SKM-1 treated with dmso at 0.1 percent for 144 hours (cell line): ENCODE results near the gene PLK2.

ENCODE experiments used
- DNase-seq: peaks from one replicate; lab custom pipeline; 2025; ENCODE audit not compliant: unreplicated experiment; lab: John Stamatoyannopoulos, UW

The PLK2 gene

DNA sequence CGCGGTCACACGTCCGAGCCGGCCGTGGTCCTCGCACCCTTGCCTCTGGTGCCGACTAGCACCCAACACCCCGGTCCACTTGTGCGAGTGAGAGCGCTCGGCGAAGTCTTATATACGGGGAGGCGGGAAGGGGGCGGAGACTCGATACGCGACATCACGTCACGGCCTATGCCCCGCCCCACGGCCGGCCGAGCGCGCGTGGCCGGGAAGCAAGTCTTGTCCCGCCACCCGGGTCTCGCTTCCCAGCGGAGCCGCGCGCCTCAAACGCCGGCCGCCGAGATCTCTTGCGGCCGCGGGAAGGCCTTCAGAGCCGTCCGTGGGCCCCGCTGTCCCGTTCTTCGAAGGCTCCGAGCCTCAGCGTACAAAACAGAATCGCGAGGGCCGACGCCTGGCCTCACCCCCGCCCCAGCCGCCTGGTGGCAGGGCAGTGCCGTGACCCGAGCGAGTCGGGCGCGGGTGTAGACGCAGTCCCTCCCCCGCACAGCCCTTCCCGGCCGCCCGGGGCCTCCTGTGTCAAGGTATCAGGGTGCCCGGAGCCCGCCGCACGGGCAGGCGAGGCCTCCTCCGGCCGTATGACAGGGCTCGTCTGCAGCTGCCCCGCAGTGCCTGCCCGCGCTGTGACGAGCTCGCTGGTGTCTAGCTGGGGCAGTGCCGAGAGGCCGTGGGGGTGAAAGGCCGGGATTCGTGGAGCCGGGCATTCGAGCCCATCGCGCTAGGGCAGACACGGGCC is at the start of gene PLK2:
TSS of gene PLK2 (minus strand) at position 85 of the 730 bp plus-strand sequence. CDS start 127 bp downstream, outside the sequence.
- peak; percentile 80 for DNase-seq

DNA sequence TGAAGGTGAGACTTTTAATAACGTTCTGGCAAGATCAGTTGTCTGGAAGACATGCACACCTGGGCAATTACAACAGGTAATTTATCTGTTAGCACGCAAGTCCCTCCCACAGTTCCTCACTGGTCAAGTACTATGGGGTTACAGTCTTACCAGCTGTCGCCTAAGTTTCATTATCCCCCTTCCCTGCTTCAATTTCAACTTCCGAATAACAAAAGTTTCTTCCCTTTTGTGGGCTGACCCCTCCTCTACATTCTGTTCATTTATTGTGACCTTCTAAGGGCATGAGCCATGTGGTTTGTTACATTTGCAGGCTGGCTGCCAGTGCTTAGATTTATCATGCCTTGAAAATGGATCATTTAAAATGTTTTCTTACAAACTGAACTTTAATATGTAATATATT is 47.8 kb upstream of the PLK2 start:
- no peak for DNase-seq

DNA sequence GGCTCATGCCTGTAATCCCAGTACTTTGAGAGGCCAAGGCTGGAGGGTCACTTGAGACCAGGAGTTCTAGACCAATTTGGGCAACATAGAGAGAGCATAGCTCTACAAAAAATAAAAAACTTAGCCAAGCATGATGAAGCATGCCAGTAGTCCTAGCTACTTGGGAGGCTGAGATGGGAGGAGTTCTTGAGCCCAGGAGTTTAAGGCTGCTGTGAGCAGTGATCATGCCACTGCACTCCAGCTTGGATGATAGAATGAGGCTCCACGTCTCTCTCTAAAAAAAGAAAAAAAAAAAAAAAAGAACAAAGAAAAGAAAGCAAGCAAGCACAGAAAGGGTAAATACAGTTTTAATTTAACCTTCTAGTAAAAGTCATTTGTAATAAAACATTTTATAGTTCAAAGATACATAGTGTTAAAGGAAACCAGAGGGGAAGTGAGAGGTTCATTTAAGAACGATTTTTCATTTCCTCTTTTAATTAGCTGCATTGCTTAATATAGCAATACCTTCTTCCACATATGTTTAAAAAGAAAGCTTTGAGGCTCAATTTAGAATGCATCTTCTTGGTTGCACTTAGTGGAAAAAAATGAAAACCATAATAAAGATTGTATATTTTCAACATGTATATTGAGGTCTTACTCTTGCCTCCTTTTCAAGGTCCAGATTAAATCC is 46.2 kb upstream of the PLK2 start:
- DNase-seq, result peak; percentile 33

DNA sequence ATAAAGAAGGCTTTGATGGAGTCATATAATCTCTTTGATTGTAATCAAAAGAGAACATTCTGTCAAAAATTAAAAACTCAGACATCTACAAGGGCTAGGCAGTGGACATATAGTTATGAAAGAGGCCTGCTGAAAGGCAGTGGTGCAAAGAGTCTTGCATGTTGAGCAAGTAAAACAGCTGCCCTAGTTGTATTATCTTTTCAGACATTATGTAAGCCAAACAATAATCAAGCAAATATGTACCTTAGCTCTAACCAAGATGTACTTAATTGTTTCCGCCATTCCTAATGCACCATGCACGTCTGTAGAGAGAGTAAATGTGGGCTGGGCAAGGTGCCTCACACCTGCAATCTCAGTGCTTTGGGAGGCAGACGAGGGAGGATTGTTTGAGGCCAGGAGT is 45.6 kb upstream of the PLK2 start:
- no peak for DNase-seq

DNA sequence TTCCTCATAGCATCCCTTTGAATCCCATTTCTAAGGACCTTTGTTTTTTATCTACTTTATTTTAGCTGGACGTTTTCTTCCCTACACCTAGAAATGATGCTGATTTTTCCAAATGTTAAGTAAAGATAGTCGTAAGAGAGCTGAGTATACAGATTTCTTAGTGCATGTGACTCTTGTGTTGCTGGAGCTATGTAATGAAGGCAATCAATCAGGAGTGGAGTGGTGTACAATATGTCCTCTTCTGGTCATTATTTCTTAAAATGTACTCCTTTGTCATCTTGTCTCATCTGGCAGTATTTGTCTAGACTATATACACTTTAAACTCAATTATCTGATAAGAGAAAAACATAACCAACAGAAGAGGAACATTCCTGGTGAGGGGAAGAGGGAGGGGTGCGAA is 44.9 kb upstream of the PLK2 start:
- DNase-seq, result no peak

DNA sequence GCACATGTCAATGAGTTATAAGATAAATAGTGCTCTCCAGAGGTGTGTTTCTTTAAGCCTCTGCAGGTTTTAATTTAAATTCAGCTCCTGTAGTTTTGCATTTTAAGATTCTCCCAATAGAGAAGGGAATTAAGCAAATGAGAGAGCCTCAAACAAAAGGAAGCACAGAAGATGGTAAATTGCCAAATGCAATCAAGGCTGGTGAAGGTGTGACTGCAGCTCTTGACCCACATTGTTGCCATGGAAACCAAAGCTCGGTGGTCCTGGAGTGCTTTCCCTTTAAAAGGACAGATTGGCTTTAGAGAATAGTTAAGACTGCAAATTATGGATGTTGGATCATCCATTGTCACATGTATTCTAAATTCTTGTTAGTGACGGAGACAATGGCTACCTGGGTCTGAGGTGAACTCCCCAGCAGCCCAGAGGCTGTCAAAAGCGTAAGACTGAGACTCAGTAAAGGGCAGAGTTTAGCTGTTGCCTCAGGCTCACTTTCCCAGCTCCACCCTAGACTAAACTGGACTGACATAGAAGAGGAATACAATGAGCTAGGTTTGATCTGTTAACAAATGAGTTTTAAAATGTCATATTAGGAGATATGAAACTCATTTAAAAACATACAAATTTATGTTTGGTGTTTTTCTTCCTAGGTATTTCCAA is 43.6 kb upstream of the PLK2 start:
- DNase-seq, result no peak

DNA sequence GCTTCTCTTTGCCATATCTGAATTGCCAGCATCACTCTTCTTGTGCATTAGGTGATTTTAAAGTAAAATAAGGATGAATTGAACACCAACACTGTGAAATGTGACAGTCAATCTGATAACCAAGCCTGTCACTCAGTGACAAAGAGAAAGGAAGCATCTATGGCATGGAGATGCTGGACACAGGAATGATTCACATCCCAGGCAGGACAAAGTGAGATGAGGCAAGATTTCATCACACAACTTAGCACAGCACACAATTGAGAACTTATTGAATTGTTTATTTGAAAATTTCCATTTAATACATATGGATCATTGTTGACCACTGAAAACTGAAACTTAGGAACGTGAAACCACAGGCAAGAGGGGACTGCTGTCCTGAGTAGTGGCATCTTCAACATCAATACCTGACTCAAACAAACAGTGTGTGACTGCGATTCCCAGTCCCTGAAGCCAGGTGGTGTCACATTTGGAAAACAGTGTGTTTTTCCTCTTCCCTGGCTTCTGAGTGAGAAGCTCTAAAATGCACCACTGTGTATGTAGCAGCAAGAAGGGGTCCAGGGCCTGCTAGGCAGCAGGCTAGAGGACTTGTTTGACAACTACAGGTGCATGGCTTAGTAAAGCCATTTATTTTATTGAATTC is 42.0 kb upstream of the PLK2 start:
- DNase-seq, result no peak

DNA sequence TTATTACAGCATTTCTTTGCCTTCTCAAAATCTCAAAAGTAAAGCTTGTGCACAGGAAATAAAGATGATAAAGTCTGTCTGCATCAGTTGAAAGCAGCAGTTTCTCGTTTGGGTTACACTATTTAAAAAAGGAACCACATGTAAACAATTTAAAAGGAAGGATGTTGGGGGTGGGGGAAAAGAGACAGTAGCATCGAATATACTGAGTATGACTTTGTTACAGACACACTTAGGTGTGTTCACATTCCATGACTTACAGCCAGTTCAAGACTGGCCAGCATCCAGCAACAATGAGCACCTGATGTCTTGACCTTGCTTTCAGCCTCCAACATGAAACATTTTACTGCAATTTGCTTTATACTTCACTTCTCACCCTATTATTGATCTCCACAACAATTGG is 40.1 kb upstream of the PLK2 start:
- DNase-seq, result no peak

DNA sequence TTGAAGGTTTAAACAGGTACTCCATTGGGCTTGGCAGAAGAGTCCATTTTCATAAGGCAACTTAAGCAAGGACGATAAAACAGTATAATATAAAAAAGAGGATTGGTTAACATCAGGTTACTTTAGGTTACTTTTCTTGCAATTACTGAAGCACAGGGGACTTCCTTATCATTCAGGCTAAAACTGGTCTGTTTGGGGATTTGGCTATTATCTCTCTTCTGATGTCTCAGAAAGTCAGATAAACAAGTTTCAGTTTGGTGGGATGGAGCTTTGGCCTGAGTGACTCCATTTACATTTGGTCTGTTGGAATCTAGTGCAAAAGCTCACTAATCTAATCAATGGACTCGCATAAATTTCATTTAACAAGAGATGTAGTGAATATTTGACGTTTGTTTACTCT is 39.3 kb upstream of the PLK2 start:
- no peak for DNase-seq

DNA sequence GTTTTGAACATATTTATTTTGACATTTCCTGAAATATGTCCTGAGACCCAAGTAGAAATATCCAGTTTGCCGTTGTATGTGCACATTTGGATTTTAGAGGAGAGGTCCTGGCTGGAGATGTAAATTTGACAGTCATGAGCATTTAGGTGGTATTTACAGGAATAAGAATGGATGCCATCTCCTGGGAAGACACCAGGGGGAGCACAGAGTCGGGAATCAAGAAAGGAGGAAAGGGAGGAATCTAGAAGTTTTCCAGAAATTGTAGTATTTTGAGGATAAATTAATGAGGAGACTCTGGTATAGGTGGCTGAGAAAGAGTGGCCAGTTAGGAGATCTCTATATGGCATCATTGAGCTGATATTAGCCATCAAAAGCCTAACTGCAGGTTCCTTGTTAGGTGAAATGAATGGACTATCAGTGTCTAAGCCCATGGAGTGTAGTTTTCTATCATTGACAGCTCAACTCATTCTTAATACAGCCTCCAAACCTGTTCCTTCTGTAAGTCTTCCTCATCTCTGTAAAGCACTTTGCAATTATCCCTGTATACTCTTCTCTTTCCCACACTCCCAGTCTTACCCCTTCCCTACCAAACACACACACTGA is 38.6 kb upstream of the PLK2 start:
- no peak for DNase-seq

DNA sequence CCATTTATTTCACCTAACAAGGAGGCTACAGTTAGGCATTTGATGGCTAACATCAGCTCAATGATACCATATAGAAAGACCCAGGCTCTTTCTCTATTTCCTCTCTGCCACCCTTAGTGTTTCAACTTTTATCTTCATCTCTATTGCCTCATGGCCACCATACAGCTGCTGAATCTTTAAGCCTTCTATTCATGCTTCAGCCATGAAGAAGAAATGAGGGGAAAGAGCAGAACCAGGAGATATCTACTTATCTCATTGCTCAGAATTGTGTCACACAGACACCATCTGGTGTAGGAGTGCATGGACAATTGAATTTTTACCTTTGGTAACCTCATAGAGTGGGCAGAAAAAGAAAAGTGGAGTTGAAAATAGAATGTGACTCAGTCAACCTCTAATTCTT is 38.0 kb upstream of the PLK2 start:
- DNase-seq, result no peak

DNA sequence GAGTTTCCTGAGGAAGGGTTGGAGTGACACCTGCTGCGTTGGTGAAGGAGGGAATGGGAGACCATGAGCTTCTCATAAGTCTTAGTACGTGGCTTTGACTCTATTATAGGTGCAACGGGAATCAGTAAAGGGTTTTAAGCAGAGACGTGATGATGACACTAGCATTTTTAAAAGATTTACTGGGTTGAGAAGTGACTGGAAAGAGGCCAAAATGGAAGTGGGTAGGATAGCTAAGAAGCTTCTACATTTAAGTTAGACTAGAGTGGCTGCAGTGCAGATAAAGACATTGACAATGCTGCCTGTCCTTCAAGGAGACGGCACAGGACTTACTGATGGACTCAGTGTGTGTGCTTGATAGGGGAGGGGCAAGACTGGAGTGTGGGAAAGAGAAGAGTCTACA is 37.5 kb upstream of the PLK2 start:
- DNase-seq, result no peak

DNA sequence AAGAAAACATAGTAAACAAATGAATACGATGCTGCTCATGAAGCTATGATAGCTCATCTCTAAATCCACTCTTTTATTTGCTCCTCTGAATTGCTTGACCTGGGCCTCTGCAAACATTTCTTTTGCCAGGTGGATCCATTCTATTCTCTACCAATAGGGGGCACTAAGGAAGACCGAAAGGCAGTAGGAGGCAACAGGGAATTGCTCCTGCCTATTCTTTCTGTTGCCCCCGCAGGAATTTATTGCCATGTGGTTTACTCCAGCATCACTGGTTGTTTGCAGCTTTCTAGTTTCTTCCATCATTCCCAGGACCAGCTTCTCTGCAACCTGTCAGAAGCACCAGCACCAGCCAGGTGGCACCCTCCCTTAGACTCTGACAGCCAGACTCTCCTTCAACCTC is 36.6 kb upstream of the PLK2 start:
- no peak for DNase-seq

DNA sequence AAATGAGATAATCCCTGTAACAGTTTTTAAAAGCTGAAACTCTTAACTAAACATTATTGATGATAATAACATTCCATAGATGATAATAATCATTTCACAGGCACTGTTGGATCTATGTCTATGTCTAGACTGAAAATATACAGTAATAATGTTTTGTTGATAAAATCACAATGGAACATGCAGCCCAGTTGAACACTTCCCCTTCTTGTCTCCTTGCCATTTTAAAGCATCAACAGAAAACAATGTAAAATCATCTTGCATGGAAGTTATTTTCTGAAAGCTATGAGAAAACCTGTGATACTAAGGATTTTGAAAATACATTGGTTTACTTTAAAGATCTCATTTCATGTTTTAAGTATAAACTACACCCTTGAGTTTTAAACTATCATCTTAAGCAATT is 33.3 kb upstream of the PLK2 start:
- DNase-seq, result no peak

DNA sequence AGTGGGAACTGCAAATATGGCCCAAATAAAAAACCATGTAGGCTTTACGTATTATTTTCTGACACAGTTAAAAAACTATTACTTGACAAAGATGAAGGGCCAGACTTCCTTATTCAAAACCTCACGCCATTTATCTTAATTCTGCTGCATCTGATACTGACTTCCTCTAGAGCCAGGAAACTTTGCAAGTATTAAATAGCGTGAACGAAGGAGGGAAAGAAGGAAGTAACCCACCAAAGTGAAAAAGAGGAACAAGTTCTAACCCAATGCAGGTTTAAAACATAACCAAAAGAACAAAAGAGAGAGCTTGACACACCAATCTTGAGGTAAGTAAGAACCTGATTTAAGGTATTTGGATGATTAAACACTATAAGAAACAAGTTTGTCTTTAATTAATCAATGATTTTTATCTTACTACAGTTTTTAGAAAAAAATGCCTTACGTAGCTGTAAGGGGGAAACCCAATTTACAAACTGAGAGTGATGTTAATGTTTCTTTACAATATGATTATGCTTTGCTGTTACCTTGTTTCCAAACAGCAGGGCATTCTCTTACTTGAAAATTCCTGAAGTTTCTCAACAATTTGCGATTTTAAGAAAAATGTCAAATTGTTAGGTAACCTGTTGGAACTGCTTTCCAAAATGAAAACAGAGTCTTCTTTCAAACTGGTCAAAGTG is 31.5 kb upstream of the PLK2 start, which contains the start of gene GAPT:
TSS of gene GAPT (plus strand) at position 220 of the 677 bp plus-strand sequence. CDS start 3,102 bp downstream, outside the sequence.
- peak; percentile 97 for DNase-seq

DNA sequence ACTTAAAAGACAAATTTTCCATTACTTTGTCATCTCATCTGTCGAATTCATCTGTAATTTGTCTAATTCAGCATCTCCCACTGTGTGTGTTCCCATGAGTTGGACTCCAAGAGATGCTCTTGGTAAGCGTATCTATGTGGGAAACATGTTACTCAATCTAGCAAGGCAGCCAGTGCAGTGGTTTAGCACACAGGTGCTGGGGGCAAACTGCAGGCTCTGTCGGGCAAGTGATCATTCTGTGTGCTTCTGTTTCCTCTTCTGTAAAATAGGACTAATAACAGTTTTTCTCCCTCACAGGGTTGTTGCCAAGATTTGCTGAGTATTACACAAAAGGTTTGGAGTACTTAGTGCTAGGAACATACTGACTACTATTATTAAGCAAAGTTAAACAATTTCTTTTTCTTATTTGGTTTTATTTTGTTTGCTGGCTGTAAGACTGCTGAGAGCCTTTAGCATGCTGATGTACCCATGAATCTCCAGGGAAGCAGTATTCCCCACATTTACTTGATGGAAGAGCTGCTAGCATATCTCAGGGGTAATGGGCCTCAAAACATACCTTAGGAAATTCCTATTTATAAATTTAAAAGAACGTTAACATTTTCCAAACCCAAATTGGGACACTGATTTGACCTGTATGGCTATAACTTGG is 30.6 kb upstream of the PLK2 start:
- peak; percentile 75 for DNase-seq

DNA sequence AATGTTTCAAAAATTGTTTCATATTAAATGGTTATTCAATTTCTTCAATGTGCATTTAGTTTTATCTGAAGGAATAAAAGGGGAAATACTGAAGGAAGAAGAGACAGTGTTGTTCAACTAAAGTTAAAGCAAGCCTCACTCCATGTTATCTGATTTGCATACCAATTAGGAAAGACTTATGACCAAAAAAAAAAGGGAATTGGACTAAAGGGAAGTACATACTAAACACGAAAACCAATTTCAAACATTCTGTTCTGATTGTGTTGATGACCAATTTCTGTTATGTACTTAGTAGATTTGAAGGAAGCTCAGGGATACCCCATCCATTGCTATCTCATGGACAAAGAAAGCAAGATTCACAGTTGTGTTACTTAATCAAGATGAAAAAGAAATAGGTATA is 26.4 kb upstream of the PLK2 start:
- DNase-seq, result peak; percentile 49

DNA sequence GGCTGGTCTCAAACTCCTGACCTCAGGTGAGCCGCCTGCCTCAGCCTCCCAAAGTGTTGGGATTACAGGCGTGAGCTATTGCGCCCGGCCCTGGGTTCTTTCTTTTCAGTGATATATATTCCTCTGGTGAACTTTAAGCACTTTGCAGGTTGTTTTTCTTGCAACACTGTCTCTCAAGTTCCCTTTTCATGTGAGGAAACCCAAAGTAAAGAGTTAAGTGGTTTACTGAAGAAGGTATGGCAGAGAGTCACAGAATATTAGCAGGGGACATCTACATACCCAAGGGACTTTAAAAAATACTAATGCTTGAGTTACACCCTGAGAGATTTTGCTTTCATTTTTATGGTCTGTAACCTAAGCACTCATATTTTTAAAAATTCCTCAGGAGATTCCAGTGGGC is 24.6 kb upstream of the PLK2 start:
- peak; percentile 79 for DNase-seq

DNA sequence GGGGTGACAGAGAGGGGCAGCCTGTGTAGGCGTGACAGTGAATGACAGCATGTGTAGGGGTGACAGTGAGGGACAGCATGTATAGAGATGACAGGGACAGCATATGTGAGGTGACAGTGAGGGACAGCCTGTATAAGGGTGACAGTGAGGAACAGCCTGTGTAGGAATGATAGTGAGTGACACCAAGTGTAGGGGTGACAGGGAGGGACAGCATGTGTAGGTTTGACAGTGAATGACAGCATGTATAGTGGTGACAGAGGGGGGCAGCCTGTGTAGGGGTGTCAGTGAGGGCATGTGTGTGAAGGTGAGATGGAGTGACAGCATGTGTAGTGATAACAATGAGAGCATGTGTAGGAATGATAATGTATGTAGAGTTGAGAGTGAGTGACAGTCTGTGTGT is 22.6 kb upstream of the PLK2 start:
- no peak for DNase-seq

DNA sequence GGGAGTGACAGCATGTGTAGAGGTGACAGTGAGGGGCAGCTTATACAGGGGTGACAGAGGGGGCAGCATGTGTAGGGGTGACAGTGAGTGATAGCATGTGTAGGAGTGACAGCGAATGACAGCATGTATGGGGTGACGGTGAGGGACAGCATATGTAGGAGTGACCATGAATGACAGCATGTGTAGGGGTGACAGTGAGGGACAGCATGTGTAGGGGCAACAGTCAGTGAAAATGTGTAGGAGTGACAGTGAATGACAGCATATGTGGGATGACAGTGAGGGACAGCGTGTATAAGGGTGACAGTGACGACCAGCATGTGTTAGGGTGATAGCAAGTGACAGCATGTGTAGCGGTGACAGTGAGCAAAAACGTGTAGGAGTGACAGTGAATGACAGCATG is 21.9 kb upstream of the PLK2 start:
- DNase-seq, result no peak
